SU-DHL-6 (cell line): ENCODE data around the gene PYDC1.

Source experiments
- H2AFZ ChIP-seq: fragments of 200-600 bp; sonication (generic); 2 replicates; pipeline ENCODE4 v1.6.1; 2014; ENCODE audit warnings: low read depth, mild to moderate bottlenecking, moderate library complexity, mixed read lengths, antibody characterized with exemption, low read length; ENCODE audit not compliant: severe bottlenecking
- H3F3A ChIP-seq: fragments of 200-600 bp; shearing (Covaris generic); 2 replicates; pipeline ENCODE4 v1.6.0; 2016; ENCODE audit warnings: antibody characterized with exemption, mild to moderate bottlenecking; ENCODE audit not compliant: insufficient read depth
- H3K27ac ChIP-seq: fragments of 200-600 bp; sonication (generic); 2 replicates; pipeline ENCODE4 v1.5.1; 2016; ENCODE audit warnings: low read depth, mild to moderate bottlenecking, low read length, moderate library complexity, mixed read lengths
- H3K27me3 ChIP-seq: fragments of 200-600 bp; sonication (generic), shearing (Covaris generic); 2 replicates; pipeline ENCODE4 v1.6.0; 2014; ENCODE audit warnings: mild to moderate bottlenecking, low read length
- H3K36me3 ChIP-seq: fragments of 200-600 bp; sonication (generic); 2 replicates; pipeline ENCODE4 v1.6.1; 2014; ENCODE audit warnings: mild to moderate bottlenecking, low read length, mixed read lengths
- H3K4me2 ChIP-seq: fragments of 300-600, 200-600 bp; shearing (Covaris generic), sonication (generic); 2 replicates; pipeline ENCODE4 v1.6.0; 2014; ENCODE audit warnings: low read length, low read depth, mild to moderate bottlenecking; ENCODE audit not compliant: poor library complexity, severe bottlenecking
- H3K4me3 ChIP-seq: fragments of 200-600 bp; sonication (generic); 2 replicates; pipeline ENCODE4 v1.5.1; 2014; ENCODE audit warnings: antibody characterized with exemption, low read length, mild to moderate bottlenecking, mixed read lengths; ENCODE audit not compliant: insufficient read depth, poor library complexity, severe bottlenecking
- H3K79me2 ChIP-seq: fragments of 200-600 bp; sonication (generic); 2 replicates; pipeline ENCODE4 v1.6.1; 2014; ENCODE audit warnings: mild to moderate bottlenecking, low read length, moderate library complexity; ENCODE audit not compliant: insufficient read depth
- H3K9ac ChIP-seq: fragments of 200-600 bp; sonication (generic); 2 replicates; pipeline ENCODE4 v1.7.0; 2014; ENCODE audit warnings: mild to moderate bottlenecking, low read length
- H3K9me2 ChIP-seq: fragments of 200-600 bp; sonication (generic); replicated peaks from 2 replicates; pipeline ENCODE4 v1.6.1; 2014; ENCODE audit warnings: low read length; ENCODE audit not compliant: insufficient read depth
- H3K9me3 ChIP-seq: fragments of 200-600 bp; sonication (generic); 2 replicates; pipeline ENCODE4 v1.6.1; 2014; ENCODE audit warnings: low read length, mixed read lengths; ENCODE audit not compliant: insufficient read depth
- H4K20me1 ChIP-seq: fragments of 200-600 bp; sonication (generic); 2 replicates; pipeline ENCODE4 v1.6.1; 2014; ENCODE audit warnings: low read depth, mild to moderate bottlenecking, antibody characterized with exemption, low read length, moderate library complexity, mixed read lengths
- CTCF ChIP-seq: fragments of 200-600 bp; sonication (generic); IDR thresholded peaks from one replicate; pipeline ENCODE4 v1.5.1; 2017; ENCODE audit warnings: antibody characterized with exemption, mild to moderate bottlenecking, low read length, moderate library complexity; ENCODE audit not compliant: insufficient read depth, poor library complexity, severe bottlenecking
- EZH2phosphoT487 ChIP-seq: fragments of 200-600 bp; sonication (generic), shearing (Covaris generic); conservative IDR thresholded peaks from 2 replicates; pipeline ENCODE4 v1.6.1; 2018; ENCODE audit warnings: mild to moderate bottlenecking, antibody characterized with exemption, low read length, moderate library complexity, mixed read lengths

PYDC1 gene

GRCh38 chr16:31225193-31225592 lies 8.3 kb upstream of the PYDC1 start:
- TF ChIP-seq CTCF (no peak), EZH2phosphoT487 (no peak)
- Histone ChIP-seq H3K9ac (no peak overlapping the region), H3K9me2 (no peaks in the 10 kb centered on the region), H2AFZ (no peak overlapping the region), H3K4me2 (no peak overlapping the region), H3K27me3 (no peaks in the 10 kb centered on the region), H4K20me1 (no peaks in the 10 kb centered on the region), H3K79me2 (no peaks in the 10 kb centered on the region), H3K27ac (no peak overlapping the region), H3K4me3 (no peak overlapping the region), H3K36me3 (no peaks in the 10 kb centered on the region), H3F3A (no peaks in the 10 kb centered on the region), H3K9me3 (no peaks in the 10 kb centered on the region)

- Histone ChIP-seq H2AFZ (no peak overlapping the region), H3K27me3 (no peaks in the 10 kb centered on the region), H3K9me2 (no peaks in the 10 kb centered on the region), H3K79me2 (no peaks in the 10 kb centered on the region), H3K4me2 (no peak overlapping the region), H3K9me3 (no peaks in the 10 kb centered on the region), H3F3A (no peaks in the 10 kb centered on the region), H3K36me3 (no peaks in the 10 kb centered on the region), H3K9ac (no peak overlapping the region), H3K4me3 (no peak overlapping the region), H4K20me1 (no peaks in the 10 kb centered on the region), H3K27ac (no peak overlapping the region)
- TF ChIP-seq CTCF (no peak), EZH2phosphoT487 (no peak)
These were observed 7.4 kb upstream of the PYDC1 start for GRCh38 chr16:31224092-31224955.

- Histone ChIP-seq H3F3A (no peaks in the 10 kb centered on the region), H3K9ac (no peak overlapping the region), H2AFZ (no peak overlapping the region), H3K4me2 (no peak overlapping the region), H3K9me3 (no peaks in the 10 kb centered on the region), H3K79me2 (no peaks in the 10 kb centered on the region), H3K27ac (no peak overlapping the region), H3K36me3 (no peaks in the 10 kb centered on the region), H3K27me3 (no peaks in the 10 kb centered on the region), H3K4me3 (no peak overlapping the region), H3K9me2 (no peaks in the 10 kb centered on the region), H4K20me1 (no peaks in the 10 kb centered on the region)
- TF ChIP-seq EZH2phosphoT487 (no peak), CTCF (no peak)
These were observed 6.1 kb upstream of the PYDC1 start for GRCh38 chr16:31223044-31223443.
